HCT116 (cell line): ENCODE results near the gene MTLN. TPM values are rescaled to one million over a fixed set of nuclear protein-coding genes. Genes with fewer than 3 reads are reported as not detected.
"Not testable (repeated sequence)": the region's sequence is repeated elsewhere in the genome, so short reads cannot be mapped to it uniquely, and the experiment has no call there.

ENCODE experiments used
- ATAC-seq: fragments of 200-7000 bp; cut with Tn5 transposase; 2 replicates; pipeline ENCODE4 v1.9.1; 2020; ENCODE audit warnings: mild to moderate bottlenecking, moderate library complexity
- BruUV-seq: library from RNA; stranded (reverse); fragments of 400-500 nt; replicated peaks from 2 replicates; lab custom pipeline; 2021; lab: Mats Ljungman, UMichigan
- CTCF ChIA-PET: fragments of 300-600 bp; sonication (Branson Sonifier 250); formaldehyde crosslinking; loops from one replicate; lab custom pipeline; 2021; ENCODE audit warnings: antibody characterized with exemption; lab: Charles Lee
- POLR2A ChIA-PET: fragments of 300-600, 350-600 bp; sonication (Branson Sonifier 250); formaldehyde crosslinking; loops from one replicate; lab custom pipeline; 2021; ENCODE audit warnings: antibody characterized with exemption; lab: Charles Lee
- RAD21 ChIA-PET, 2 experiments: fragments of 300-600 bp; sonication (Branson Sonifier 250); formaldehyde crosslinking; loops; one replicate each; lab custom pipeline; 2023; ENCODE audit warnings: low total read pairs in 2 of 2; ENCODE audit not compliant: uncharacterized antibody in 2 of 2, unreplicated experiment in 2 of 2, low non-redundant PET in 1 of 2; lab: Charles Lee
- DNase-seq: peaks from one replicate; pipeline ENCODE4 v3.0.0-alpha.2; 2010; ENCODE audit warnings: low read depth, low spot score
- H2AFZ ChIP-seq: fragments of 200-600 bp; shearing (Covaris generic), sonication (generic); 2 replicates; pipeline ENCODE4 v1.6.1; 2017; ENCODE audit warnings: low read depth, mixed run types, mixed read lengths, antibody characterized with exemption, low read length; ENCODE audit not compliant: poor library complexity, severe bottlenecking
- H3K27ac ChIP-seq: 2 replicates; pipeline ENCODE4 v1.5.1; 2012; ENCODE audit warnings: low read depth, low read length
- H3K27me3 ChIP-seq: fragments of 200-600 bp; sonication (generic); 2 replicates; pipeline ENCODE4 v1.6.1; 2016; ENCODE audit warnings: mixed run types, low read length, mixed read lengths; ENCODE audit not compliant: insufficient read depth
- H3K36me3 ChIP-seq, 2 experiments: fragments of 200-500 bp in 1 of 2; fragments of 200-600 bp in 1 of 2; sonication (Bioruptor generic) in 1 of 2; sonication (generic) in 1 of 2; 2 replicates each; pipeline versions ENCODE4 v1.5.1 to v1.6.1; 2014 to 2016; ENCODE audit warnings: low read length in 2 of 2, inconsistent platforms in 1 of 2, mixed read lengths in 1 of 2, mixed run types in 1 of 2; ENCODE audit not compliant: insufficient read depth in 2 of 2, control insufficient read depth in 1 of 2
- H3K4me1 ChIP-seq, 2 experiments: fragments of 200-600 bp in 1 of 2; sonication (generic) in 1 of 2; 2 replicates each; pipeline versions ENCODE4 v1.5.1 to v1.6.1; 2012 to 2017; ENCODE audit warnings: low read length in 2 of 2, inconsistent platforms in 1 of 2, mild to moderate bottlenecking in 1 of 2, mixed read lengths in 1 of 2, mixed run types in 1 of 2, moderate library complexity in 1 of 2; ENCODE audit not compliant: insufficient read depth in 2 of 2, control insufficient read depth in 1 of 2
- H3K4me2 ChIP-seq: fragments of 200-600 bp; sonication (generic); 2 replicates; pipeline ENCODE4 v1.6.1; 2017; ENCODE audit warnings: mixed run types, low read length, mixed read lengths
- H3K4me3 ChIP-seq, 2 experiments: fragments of 200-600 bp in 1 of 2; sonication (generic) in 1 of 2; replicated peaks in 1 of 2; 2 replicates each; pipeline ENCODE4 v1.5.1; 2011 to 2016; ENCODE audit warnings: low read length in 2 of 2, control low read depth in 1 of 2, low read depth in 1 of 2, mild to moderate bottlenecking in 1 of 2, mixed read lengths in 1 of 2, mixed run types in 1 of 2
- H3K79me2 ChIP-seq: fragments of 200-600 bp; sonication (generic); 2 replicates; pipeline ENCODE4 v1.6.1; 2017; ENCODE audit warnings: mild to moderate bottlenecking, mixed run types, low read length, moderate library complexity, mixed read lengths; ENCODE audit not compliant: insufficient read depth
- H3K9ac ChIP-seq: fragments of 200-600 bp; sonication (generic); 2 replicates; pipeline ENCODE4 v1.6.1; 2016; ENCODE audit warnings: low read length, mixed read lengths
- H3K9me2 ChIP-seq: fragments of 200-600 bp; sonication (generic), shearing (Covaris generic); 2 replicates; pipeline ENCODE4 v1.6.1; 2017; ENCODE audit warnings: mixed run types, mild to moderate bottlenecking, moderate library complexity; ENCODE audit not compliant: insufficient read depth
- H3K9me3 ChIP-seq, 2 experiments: fragments of 200-500 bp in 1 of 2; fragments of 200-600 bp in 1 of 2; sonication (Bioruptor generic) in 1 of 2; sonication (generic) in 1 of 2; 2 replicates each; pipeline ENCODE4 v1.6.1; 2014 to 2017; ENCODE audit warnings: low read length in 2 of 2, mixed read lengths in 2 of 2, inconsistent platforms in 1 of 2, low read depth in 1 of 2, mild to moderate bottlenecking in 1 of 2, mixed run types in 1 of 2, moderate library complexity in 1 of 2; ENCODE audit not compliant: control insufficient read depth in 1 of 2, insufficient read depth in 1 of 2
- H4K20me1 ChIP-seq: fragments of 200-600 bp; sonication (generic), shearing (Covaris generic); 2 replicates; pipeline ENCODE4 v1.6.1; 2017; ENCODE audit warnings: mixed run types, mild to moderate bottlenecking, moderate library complexity; ENCODE audit not compliant: insufficient read depth
- intact Hi-C: fragments of 100-400 bp; cut with micrococcal nuclease; formaldehyde crosslinking; loops from 2 replicates; pipeline ENCODE4 v1.10.0; 2022
- total RNA-seq: library from RNA; stranded (reverse); gene quantifications from one replicate; pipeline ENCODE4 v1.2.1, GENCODE V29; 2021; ENCODE audit not compliant: unreplicated experiment

MTLN gene
- total RNA-seq, 1 experiment from 2014 or later: 35.7 TPM

DNA sequence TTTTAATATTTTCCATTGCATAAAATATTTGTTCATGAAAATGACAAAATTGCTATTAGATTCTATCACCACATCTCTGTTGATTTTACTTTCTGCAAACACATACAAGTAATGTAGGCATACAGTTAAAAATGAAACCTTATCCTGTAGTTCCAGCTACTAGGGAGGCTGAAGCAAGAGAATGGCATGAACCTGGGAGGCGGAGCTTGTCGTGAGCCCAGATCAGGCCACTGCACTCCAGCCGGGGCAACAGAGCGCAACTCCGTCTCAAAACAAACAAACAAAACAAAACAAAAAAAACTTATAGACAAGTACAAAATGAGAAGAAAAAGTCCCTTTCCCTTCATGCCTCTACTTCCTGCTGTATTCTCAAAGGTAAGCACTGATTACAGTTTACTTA, 22.2 kb upstream of the MTLN start:
- H3K9ac ChIP-seq, H3K4me1 ChIP-seq, H3K27ac ChIP-seq, H3K27me3 ChIP-seq, CTCF ChIA-PET, H4K20me1 ChIP-seq, ATAC-seq, H3K4me2 ChIP-seq, H3K4me3 ChIP-seq, H3K9me3 ChIP-seq, RAD21 ChIA-PET, H2AFZ ChIP-seq, POLR2A ChIA-PET, BruUV-seq, H3K79me2 ChIP-seq, intact Hi-C loops, H3K9me2 ChIP-seq, H3K36me3 ChIP-seq, DNase-seq: not testable (repeated sequence)

GRCh38 chr2:110229886-110230285, 17.5 kb upstream of the MTLN start:
- H3K27me3 ChIP-seq, H4K20me1 ChIP-seq, H3K27ac ChIP-seq, H3K9me3 ChIP-seq, H3K4me3 ChIP-seq, H3K79me2 ChIP-seq, RAD21 ChIA-PET, CTCF ChIA-PET, DNase-seq, H3K9ac ChIP-seq, intact Hi-C loops, H3K4me1 ChIP-seq, H3K9me2 ChIP-seq, H2AFZ ChIP-seq, H3K4me2 ChIP-seq, H3K36me3 ChIP-seq, POLR2A ChIA-PET, BruUV-seq: not testable (repeated sequence)
- peak; percentile 57; the same call in 1 of the 2 replicates for ATAC-seq

DNA sequence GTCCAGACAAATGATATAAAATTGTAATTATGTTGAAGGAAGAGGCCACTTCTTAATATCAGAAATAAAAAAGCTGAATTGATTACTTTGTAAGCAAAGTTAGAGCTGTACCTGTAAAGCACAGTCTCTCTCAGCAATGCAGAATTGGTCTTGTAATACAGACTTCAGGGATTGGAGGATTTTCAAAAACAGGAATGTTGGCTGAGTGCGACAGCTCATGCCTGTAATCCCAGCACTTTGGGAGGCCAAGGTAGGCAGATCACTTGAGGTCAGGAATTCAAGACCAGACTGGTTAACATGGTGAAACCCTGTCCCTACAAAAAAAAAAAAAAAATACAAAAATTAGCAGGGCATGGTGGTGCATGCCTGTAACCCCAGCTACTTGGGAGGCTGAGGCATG, 10.3 kb upstream of the MTLN start:
- H3K9ac ChIP-seq, H3K9me3 ChIP-seq, CTCF ChIA-PET, H3K9me2 ChIP-seq, H4K20me1 ChIP-seq, intact Hi-C loops, BruUV-seq, H3K36me3 ChIP-seq, H3K79me2 ChIP-seq, DNase-seq, H3K27ac ChIP-seq, POLR2A ChIA-PET, ATAC-seq, H3K4me1 ChIP-seq, H2AFZ ChIP-seq, H3K4me3 ChIP-seq, H3K4me2 ChIP-seq, RAD21 ChIA-PET, H3K27me3 ChIP-seq: not testable (repeated sequence)
